GM19025 (cell line): ENCODE results near the gene TAS2R41.

Experiments
- ATAC-seq: cut with Tn5 transposase; IDR thresholded peaks from one replicate; pipeline ENCODE4 v1.9.1; 2021; ENCODE audit warnings: mild to moderate bottlenecking, low read depth, moderate library complexity; ENCODE audit not compliant: unreplicated experiment

Gene TAS2R41, protein sequence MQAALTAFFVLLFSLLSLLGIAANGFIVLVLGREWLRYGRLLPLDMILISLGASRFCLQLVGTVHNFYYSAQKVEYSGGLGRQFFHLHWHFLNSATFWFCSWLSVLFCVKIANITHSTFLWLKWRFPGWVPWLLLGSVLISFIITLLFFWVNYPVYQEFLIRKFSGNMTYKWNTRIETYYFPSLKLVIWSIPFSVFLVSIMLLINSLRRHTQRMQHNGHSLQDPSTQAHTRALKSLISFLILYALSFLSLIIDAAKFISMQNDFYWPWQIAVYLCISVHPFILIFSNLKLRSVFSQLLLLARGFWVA

DNA sequence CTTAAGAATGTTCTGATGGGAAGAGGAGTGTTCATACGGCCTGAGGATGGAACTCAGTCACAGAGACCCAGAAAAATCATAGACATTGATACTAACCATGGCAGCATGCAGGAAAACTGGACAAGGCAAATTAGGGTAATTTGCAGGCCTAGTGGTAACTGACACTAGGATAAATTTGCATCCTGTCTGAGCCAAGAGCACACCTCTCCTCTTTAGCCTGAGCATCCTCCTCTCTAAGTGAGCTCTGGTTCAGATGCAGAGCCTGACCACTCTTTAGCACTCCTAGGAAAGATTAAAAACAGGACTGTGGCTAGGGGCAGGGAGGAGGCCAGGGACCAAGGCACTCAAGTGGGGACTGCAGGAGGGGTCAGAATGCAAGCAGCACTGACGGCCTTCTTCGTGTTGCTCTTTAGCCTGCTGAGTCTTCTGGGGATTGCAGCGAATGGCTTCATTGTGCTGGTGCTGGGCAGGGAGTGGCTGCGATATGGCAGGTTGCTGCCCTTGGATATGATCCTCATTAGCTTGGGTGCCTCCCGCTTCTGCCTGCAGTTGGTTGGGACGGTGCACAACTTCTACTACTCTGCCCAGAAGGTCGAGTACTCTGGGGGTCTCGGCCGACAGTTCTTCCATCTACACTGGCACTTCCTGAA is at the start of gene TAS2R41:
TSS of gene TAS2R41 (plus strand) at position 373 of the 650 bp plus-strand sequence. CDS start at position 373, 0 bp downstream.
- no peak for ATAC-seq

DNA sequence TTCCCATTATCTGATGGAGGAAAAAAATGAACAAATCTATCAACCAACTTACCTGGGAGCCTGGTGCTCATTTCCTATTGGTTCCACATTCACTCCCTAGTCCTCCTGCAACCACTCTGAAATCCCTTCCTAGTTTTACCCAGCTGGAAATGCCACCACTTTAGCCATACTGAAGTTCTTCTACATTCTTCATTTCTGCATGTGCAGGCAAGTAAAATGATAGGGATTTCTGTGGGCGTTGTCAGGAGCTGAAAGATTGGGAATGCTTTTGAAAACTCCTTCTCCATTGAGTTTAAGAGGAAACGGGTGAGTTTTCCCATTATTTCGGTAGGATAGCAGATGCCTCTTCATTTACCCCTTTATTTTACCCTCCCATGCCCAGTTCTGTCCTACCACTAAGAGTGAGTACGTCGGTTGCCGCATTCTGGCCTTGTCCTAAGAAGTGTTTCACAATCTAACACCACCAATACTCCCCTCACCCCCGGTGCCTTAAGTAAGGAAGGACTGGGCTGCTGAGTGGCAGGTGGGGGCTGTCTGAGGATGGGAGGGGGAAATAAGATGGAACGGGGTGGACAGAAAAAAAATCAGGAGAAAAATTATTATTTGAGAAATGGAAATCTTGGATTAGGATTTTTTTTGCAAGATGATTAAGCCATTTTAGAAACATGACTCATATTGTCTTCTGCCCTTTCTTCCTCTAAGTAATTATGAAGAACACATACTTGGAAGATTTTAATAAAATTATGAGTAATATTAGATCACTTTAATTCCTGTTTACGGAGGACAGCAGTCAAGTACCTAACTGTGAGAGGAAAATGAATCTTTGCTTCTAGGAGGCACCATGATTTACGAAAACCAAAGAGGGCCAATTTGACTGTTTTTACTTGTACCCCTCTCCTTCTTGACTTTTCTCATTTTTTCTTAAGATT is 47.6 kb upstream of the TAS2R41 start:
- ATAC-seq: no peak

DNA sequence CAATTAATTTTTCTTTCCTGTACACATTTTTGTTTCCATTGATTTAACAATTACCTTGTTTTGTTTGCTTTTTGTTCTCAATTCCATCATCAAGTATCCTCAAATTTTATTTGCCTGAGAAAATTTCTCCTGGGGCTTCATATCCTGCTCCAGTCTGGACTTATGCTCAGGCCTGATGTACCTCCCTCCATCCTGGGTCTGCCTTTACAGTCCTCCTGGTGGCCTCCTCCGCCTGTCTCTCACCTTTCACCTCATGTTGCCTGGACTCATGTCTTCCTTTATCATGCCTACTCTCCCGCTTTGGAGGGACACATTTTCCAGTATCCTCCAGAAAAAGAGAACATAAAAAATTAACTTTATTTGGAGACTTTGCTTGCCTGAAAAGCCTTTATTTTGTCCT is 46.6 kb upstream of the TAS2R41 start:
- ATAC-seq: no peak

DNA sequence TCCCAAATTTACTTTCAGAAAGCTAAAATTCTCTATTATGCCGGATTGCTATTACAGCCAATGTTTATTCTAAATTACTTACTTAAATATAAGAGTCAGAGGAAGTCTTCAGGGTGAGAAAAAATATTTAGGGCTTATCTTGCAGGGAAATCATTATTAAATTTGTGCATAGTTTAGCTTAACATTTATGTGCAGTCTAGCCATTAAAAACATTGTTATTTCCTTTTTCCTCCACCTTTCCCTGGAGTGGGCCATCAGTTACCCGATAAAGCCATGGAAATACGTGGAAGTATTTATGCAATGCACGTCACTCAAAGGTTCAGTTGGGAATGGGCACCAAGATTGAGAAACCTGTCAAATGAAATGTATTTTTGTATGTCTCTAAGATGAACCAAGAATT is 43.9 kb upstream of the TAS2R41 start:
- ATAC-seq: no peak

DNA sequence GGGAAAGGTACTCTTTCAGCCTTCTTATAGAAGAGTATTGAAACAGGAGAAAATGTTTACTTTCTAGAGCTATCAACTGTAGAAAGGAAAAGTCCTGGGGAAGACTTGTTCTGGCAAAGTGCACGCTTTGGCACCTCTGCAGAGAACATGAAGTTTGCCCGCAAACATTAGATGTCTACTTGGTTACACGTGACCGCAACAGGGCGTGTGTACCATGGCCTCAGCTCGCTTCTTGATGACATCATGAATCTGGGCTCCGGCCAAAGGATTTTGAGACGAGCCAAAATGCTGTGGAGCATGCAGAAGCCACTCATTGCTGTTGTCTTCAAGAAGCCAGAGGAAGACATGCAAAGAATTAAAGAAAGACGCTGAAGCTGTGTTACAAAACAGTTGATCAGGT is 43.0 kb upstream of the TAS2R41 start:
- no peak for ATAC-seq

DNA sequence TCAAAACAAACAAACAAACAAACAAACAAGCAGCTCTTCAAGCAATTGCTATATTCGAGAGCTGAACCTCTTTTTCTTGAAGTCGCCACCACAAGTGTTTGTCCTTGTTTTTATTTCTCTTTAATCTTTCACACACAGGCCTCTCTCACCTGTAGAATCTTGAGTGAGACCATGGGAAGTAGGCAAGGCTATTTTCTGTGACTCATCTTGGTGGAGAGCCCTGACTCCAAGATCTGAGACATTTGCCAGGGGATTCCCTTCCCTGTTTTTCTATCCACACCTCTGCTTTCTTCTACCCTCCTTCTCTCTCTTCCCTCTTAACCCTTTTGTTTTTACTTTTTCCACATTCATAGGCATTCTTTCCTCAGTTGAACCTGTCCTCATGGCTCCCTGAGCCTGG is 42.4 kb upstream of the TAS2R41 start:
- ATAC-seq: no peak

DNA sequence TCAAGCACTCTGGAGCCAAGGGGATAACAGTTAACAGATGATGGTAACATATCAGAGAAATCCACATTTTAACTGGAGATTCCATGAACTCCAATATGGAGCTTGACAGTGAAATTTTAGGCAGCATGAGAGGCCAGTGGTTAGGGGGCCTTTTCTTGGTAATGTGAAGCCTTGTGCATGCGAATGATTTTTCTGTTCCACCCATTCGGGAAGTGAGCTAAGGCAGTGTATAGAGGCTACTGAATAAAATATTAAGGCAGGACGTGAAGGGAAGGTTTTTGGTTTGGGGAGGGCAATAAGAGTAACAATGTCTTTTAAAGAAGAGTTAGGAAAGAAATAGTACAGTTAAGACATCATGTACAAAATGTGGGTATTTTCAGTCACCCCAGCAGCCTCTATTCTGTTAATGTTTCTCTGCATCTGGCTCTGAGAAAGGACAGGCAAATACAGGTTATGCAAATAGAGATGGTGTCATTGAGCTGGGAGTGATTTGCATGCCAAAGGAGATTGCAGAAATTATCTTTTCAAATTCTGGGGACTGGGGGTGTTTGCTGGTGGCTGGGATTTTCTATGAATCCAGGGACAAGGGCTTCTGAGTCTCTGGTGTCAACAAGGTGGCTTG is 41.2 kb upstream of the TAS2R41 start:
- peak; percentile 82 for ATAC-seq

DNA sequence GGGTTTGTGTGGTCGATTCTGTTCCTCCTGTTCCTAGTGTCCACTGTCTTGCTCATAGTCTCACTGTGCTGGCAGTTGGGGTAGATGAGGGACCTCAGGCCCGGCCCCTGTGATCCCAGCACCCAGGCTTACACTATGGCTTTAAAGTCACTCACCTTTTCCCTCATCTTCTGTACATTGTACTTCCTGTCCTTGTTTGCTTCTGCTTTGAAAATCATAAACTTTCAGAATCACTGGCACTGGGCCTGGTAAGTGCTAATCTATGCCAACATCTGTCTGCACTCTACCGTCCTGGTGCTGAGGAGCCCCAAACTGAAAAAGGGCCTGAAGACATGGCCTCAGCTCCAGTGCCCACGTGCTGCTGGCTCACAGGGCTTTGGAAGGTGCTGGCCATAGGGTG is 40.1 kb upstream of the TAS2R41 start:
- ATAC-seq: peak; percentile 46

DNA sequence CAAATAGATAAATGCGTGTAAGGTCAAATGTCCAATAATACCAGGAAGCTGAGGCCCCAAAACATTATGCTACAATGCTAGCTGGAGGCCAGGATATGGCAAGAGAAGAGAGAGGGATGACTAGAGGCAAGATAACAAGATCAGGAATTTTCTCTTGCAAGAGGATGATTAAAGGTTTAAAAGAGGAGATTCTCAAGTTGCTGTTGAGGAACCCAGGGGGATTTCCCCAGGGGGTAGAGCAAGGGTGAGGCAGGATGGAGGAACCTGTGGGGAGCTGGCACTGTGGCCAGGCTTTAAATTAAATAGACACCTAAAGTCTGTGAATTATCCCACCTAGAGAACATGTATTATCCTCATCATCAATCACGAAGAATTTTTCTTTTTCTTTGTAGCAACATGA is 37.8 kb upstream of the TAS2R41 start:
- no peak for ATAC-seq

DNA sequence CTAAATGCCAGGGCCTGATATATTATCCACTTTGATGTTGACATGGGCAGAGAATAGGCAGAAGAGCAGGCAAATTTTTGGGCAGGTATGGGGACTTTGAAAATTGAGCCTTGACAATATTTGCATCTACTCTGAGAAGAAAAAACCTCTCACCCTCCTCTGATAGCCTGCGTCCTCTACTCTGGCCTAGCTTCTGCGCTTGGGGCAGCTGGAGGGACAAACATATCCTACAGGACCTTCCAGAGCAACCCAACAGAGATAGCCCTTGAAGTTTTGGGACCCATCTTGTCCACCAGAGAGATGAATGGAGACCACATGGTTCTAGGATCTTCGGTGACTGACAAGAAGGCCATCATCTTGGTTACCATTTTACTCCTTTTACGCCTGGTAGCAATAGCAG is 34.5 kb upstream of the TAS2R41 start, which contains the start of gene TAS2R60:
TSS of gene TAS2R60 (plus strand) at position 301 of the 400 bp plus-strand sequence. CDS start at position 301, 0 bp downstream.
- ATAC-seq: no peak

DNA sequence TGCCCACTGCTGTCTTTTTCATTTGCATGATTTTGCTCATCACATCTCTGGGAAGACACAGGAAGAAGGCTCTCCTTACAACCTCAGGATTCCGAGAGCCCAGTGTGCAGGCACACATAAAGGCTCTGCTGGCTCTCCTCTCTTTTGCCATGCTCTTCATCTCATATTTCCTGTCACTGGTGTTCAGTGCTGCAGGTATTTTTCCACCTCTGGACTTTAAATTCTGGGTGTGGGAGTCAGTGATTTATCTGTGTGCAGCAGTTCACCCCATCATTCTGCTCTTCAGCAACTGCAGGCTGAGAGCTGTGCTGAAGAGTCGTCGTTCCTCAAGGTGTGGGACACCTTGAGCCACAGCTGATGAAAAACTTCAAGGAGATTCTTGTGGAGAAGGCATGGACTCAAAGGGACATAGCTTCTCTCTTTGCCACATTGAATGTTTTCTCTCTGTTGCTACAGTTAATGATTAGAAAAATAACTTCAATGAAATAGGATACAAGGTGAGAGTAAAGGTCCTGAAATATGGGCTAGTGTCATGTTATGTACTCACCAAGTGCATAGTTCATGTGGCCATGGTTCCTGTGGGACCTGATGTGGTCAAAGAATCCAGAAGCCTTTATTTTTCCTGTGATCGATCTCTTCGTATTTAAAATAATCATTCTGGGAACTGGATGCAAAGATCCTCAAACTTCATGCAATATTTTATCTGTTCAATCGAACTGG is 33.5 kb upstream of the TAS2R41 start:
- ATAC-seq: no peak

DNA sequence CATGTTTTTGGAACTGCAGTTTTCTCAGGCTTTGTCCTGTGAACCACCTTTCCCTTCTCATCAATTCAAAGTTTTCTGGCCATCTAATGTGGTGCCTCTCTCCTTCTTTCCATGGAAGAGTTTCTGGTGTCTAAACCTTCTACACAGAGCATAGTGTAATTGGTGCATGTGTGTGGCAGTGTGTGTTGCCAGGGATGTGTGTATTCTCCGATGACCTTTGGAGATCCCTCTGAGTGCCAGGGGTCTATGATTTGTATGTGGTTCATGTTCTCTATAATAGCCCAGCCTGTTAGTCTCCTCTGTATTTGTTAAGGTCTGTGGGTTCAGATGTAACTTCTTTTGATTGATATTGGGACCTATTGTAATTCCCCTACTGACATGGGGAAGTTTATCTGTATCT is 32.9 kb upstream of the TAS2R41 start:
- ATAC-seq: no peak

DNA sequence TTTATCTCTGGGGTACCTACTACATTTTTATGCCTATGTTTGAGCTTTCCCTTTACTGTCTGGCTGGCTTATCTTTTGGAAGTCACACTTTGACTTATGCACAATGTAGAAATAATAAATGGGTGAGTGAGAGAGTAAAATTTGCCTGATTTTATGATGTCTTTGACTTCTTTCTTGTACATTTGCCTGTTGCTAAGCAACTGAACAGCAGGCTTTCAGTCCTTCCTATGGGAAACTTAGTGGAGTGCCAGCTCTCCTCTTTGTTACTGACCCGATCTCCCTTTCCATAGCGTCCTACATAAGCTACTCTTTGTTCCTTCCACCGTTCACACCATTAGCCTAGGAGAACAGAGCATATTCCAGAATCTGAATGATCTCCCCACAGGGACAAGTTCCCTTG is 30.2 kb upstream of the TAS2R41 start:
- no peak for ATAC-seq

DNA sequence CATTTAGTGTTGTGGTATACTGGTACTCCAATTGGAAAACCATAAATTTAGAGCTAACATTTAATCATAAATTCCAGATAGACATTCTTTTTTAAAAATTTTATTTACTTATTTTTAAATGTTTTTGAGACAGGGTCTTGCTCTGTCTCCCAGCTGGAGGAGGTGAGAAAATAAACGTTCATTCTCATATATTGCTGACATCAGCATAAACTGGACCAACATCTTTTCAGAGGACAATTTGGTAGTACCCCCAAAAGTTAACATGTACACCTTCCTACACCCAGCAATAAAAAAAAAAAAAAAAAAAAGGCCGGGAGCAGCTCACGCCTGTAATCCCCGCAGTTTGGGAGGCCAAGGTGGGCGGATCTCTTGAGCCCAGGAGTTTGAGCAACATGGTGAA is 29.2 kb upstream of the TAS2R41 start:
- no peak for ATAC-seq

DNA sequence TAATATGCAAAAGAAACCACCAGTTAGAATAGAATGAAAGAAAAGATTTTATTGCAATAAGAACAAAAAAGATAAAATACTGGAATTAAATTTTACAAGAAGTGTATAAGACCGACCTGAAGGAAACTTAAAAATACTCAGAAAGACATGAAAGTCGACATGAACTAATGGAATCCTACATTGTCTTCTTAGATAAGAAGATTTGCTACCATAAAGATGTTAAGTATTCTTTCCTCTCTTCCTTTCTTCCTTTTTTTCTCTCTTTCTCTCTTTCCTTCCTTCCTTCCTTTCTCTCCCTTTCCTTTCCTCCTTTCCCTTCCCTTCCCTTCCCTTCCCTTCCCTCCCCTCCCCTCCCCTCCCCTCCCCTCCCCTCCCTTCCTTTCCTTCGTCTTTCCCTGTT is 27.9 kb upstream of the TAS2R41 start:
- ATAC-seq: no peak

DNA sequence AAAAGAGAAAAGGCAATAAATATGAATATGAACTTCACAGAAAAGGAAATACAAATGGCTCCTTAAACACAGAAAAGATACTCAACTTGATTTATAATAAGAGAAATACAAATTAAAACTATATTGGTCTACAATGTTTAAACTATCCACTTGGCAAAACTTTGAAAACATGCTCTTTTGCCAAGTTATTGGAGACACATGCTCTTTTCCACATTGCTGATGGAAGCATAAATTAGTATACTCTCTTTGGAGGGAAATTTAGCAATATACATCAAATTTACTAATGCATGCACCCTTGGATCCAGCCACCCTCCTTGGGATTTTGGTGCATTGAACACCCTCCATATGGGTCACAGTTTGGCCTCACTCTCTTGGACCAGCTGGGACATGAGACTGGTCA is 26.6 kb upstream of the TAS2R41 start:
- ATAC-seq: no peak

DNA sequence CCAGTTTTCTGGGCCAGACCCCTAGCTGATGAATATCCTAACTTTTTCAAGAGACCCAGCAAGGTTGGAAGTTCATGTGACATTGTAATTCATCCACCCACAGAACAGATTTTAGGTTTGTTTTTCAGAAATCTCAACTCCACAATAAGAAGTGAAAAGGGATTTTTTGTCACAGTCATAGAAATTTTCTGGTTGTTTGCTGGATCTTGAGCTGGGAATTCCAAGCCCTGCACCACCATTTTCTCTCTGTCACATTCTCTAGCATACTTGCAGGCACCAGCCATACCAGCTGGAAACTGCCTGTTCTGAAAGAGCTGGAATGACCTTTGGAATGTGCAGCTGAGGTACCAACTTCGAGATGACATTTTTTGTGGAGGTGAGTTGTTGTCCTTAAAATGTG is 25.9 kb upstream of the TAS2R41 start:
- ATAC-seq: no peak

DNA sequence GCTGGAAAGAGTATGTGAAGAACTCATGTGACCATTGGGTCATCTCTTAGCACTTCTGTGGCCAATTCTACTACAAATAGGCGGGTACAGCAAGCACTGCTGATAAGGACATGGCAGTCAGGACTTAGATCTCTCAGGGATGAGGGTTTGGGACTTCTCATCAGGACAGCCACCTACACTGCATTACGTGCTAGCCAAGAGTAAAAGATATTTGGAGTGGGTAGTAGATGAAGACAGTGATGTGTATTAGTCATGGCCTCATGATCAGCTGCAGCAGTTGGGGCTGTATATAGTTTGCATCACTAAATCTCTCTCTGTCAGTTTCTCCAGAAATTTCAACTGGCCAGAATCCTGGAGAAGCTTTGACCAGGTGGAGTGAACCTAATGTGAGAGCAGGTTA is 25.2 kb upstream of the TAS2R41 start:
- no peak for ATAC-seq

DNA sequence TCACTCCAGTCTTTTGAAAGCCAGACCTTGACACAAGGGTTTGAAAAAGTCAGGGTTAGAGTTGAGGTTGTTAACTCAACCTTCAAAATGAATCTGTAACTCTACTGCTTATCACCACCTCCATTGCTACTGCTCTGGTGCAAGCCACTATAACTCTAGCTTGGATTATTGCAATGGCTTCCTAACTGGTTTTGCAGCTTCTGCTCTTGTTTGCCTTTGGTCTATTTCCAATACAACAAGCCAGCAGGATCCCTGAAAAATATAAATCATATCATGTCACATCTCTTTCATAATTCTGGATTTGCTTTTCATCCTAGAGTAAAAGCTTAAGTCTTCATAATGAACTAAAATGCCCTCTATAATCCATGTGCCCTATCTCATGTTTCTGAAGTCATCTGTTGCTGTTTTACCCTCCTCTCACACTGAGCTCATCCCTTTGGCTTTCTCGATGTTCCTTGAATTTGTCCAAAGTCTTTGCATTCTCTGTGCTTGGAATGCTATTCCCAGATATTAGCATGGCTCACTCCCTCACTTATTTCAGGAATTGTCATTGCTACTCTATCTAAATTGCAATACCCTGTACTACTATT is 23.5 kb upstream of the TAS2R41 start:
- ATAC-seq: no peak

DNA sequence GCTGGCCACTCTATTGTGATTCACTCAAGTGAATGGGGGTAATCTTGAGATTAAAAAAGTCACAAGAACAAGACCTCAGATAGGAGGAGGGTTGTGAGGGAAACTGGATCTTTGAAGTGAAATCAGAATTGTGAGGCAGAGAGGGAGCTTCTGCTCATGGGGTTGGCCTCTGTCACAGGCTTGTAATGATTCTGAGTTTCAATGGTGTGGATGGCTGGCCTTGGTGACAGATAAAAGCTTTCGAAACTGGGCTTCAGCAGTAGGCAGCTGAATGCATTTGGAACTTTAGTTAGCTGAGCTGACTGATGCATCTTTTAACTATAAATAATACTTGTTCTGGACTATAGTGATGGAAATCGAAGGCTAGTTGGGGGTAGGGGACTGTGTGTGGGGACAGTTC is 22.2 kb upstream of the TAS2R41 start:
- no peak for ATAC-seq
